SU-DHL-6 (cell line): ENCODE results near the gene ADAT1.

Source experiments
- H2AFZ ChIP-seq: fragments of 200-600 bp; sonication (generic); 2 replicates; pipeline ENCODE4 v1.6.1; 2014; ENCODE audit warnings: low read depth, mild to moderate bottlenecking, moderate library complexity, mixed read lengths, antibody characterized with exemption, low read length; ENCODE audit not compliant: severe bottlenecking
- H3F3A ChIP-seq: fragments of 200-600 bp; shearing (Covaris generic); 2 replicates; pipeline ENCODE4 v1.6.0; 2016; ENCODE audit warnings: antibody characterized with exemption, mild to moderate bottlenecking; ENCODE audit not compliant: insufficient read depth
- H3K27ac ChIP-seq: fragments of 200-600 bp; sonication (generic); 2 replicates; pipeline ENCODE4 v1.5.1; 2016; ENCODE audit warnings: low read depth, mild to moderate bottlenecking, low read length, moderate library complexity, mixed read lengths
- H3K27me3 ChIP-seq: fragments of 200-600 bp; sonication (generic), shearing (Covaris generic); 2 replicates; pipeline ENCODE4 v1.6.0; 2014; ENCODE audit warnings: mild to moderate bottlenecking, low read length
- H3K36me3 ChIP-seq: fragments of 200-600 bp; sonication (generic); 2 replicates; pipeline ENCODE4 v1.6.1; 2014; ENCODE audit warnings: mild to moderate bottlenecking, low read length, mixed read lengths
- H3K4me2 ChIP-seq: fragments of 300-600, 200-600 bp; shearing (Covaris generic), sonication (generic); 2 replicates; pipeline ENCODE4 v1.6.0; 2014; ENCODE audit warnings: low read length, low read depth, mild to moderate bottlenecking; ENCODE audit not compliant: poor library complexity, severe bottlenecking
- H3K4me3 ChIP-seq: fragments of 200-600 bp; sonication (generic); 2 replicates; pipeline ENCODE4 v1.5.1; 2014; ENCODE audit warnings: antibody characterized with exemption, low read length, mild to moderate bottlenecking, mixed read lengths; ENCODE audit not compliant: insufficient read depth, poor library complexity, severe bottlenecking
- H3K79me2 ChIP-seq: fragments of 200-600 bp; sonication (generic); 2 replicates; pipeline ENCODE4 v1.6.1; 2014; ENCODE audit warnings: mild to moderate bottlenecking, low read length, moderate library complexity; ENCODE audit not compliant: insufficient read depth
- H3K9ac ChIP-seq: fragments of 200-600 bp; sonication (generic); 2 replicates; pipeline ENCODE4 v1.7.0; 2014; ENCODE audit warnings: mild to moderate bottlenecking, low read length
- H3K9me2 ChIP-seq: fragments of 200-600 bp; sonication (generic); replicated peaks from 2 replicates; pipeline ENCODE4 v1.6.1; 2014; ENCODE audit warnings: low read length; ENCODE audit not compliant: insufficient read depth
- H3K9me3 ChIP-seq: fragments of 200-600 bp; sonication (generic); 2 replicates; pipeline ENCODE4 v1.6.1; 2014; ENCODE audit warnings: low read length, mixed read lengths; ENCODE audit not compliant: insufficient read depth
- H4K20me1 ChIP-seq: fragments of 200-600 bp; sonication (generic); 2 replicates; pipeline ENCODE4 v1.6.1; 2014; ENCODE audit warnings: low read depth, mild to moderate bottlenecking, antibody characterized with exemption, low read length, moderate library complexity, mixed read lengths
- CTCF ChIP-seq: fragments of 200-600 bp; sonication (generic); IDR thresholded peaks from one replicate; pipeline ENCODE4 v1.5.1; 2017; ENCODE audit warnings: antibody characterized with exemption, mild to moderate bottlenecking, low read length, moderate library complexity; ENCODE audit not compliant: insufficient read depth, poor library complexity, severe bottlenecking
- EZH2phosphoT487 ChIP-seq: fragments of 200-600 bp; sonication (generic), shearing (Covaris generic); conservative IDR thresholded peaks from 2 replicates; pipeline ENCODE4 v1.6.1; 2018; ENCODE audit warnings: mild to moderate bottlenecking, antibody characterized with exemption, low read length, moderate library complexity, mixed read lengths

Gene ADAT1

GRCh38 chr16:75555707-75556430, 67.2 kb downstream of the ADAT1 start, which contains the start of gene TMEM231:
Gene TMEM231 (minus strand): TSS chr16:75556252. CDS start chr16:75556209, 43 bp downstream.
- Histone ChIP-seq H4K20me1 (no peaks in the 10 kb centered on the region), H3K4me2 (peak within 1 kb of the TSS; percentile 74), H3K9ac (peak within 1 kb of the TSS; percentile 53), H3F3A (0 out of 2 replicates have a peak, but pooled peaks cover 6% of the 10 kb centered on the region), H3K79me2 (no peaks in the 10 kb centered on the region), H3K36me3 (no peaks in the 10 kb centered on the region), H2AFZ (peak within 1 kb of the TSS; percentile 87), H3K4me3 (peak within 1 kb of the TSS; percentile 55), H3K9me2 (no peaks in the 10 kb centered on the region), H3K9me3 (no peaks in the 10 kb centered on the region), H3K27ac (peak within 1 kb of the TSS; percentile 17; the same call in 1 of the 2 replicates), H3K27me3 (0 out of 2 replicates have a peak, but pooled peaks cover 4% of the 10 kb centered on the region)
- TF ChIP-seq CTCF (no peak), EZH2phosphoT487 (no peak)

DNA sequence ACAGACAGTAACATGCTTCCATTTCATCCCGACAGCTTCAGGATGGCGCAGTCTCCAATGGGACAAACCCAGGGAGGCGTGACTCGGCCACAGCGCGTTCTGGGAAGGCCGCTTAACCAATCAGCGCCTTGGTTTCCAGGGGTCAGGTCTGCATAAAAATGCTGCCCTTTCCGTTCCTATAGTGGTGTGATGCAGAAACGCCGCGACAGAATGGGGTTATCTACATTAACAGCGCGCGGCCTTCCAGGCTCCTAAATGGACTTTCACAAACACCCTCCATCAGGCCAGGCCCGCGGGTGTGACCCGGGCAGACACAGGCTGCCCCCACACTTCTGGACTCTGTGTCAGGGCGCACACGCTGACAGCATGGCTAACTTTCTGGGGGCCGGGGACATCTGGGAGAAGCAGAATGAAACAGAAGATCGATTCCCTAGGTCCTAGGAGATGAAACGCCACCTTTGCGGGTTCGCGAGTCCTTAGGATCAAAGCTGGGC, 67.8 kb downstream of the ADAT1 start:
- Histone ChIP-seq H3K9ac (peak overlapping the region; percentile 53), H3K4me2 (peak overlapping the region; percentile 74), H3K36me3 (no peaks in the 10 kb centered on the region), H3K9me3 (no peaks in the 10 kb centered on the region), H3K79me2 (no peaks in the 10 kb centered on the region), H3K27me3 (0 out of 2 replicates have a peak, but pooled peaks cover 4% of the 10 kb centered on the region), H2AFZ (peak overlapping the region; percentile 87), H3F3A (0 out of 2 replicates have a peak, but pooled peaks cover 6% of the 10 kb centered on the region), H3K9me2 (no peaks in the 10 kb centered on the region), H3K4me3 (peak overlapping the region; percentile 55), H3K27ac (0 out of 2 replicates have a peak overlapping the region, but pooled peaks have one; percentile 17), H4K20me1 (no peaks in the 10 kb centered on the region)
- TF ChIP-seq CTCF: no peak
- no peak for TF ChIP-seq EZH2phosphoT487

- Histone ChIP-seq H3K9ac (no peak overlapping the region), H3F3A (0 out of 2 replicates have a peak, but pooled peaks cover 6% of the 10 kb centered on the region), H3K4me3 (no peak overlapping the region), H2AFZ (no peak overlapping the region), H3K79me2 (no peaks in the 10 kb centered on the region), H4K20me1 (no peaks in the 10 kb centered on the region), H3K9me2 (no peaks in the 10 kb centered on the region), H3K36me3 (no peaks in the 10 kb centered on the region), H3K4me2 (no peak overlapping the region), H3K9me3 (no peaks in the 10 kb centered on the region), H3K27me3 (0 out of 2 replicates have a peak, but pooled peaks cover 4% of the 10 kb centered on the region), H3K27ac (no peak overlapping the region)
- TF ChIP-seq CTCF (no peak), EZH2phosphoT487 (no peak)
These were observed 70.1 kb downstream of the ADAT1 start for GRCh38 chr16:75552951-75553350.
